Fibroblast of pulmonary artery (primary cell): ENCODE measurements around the gene ADSL.
A peak's percentile ranks its signal among the peaks of the same experiment; 100 is the strongest.

ENCODE experiments used
- DNase-seq: peaks from one replicate; pipeline ENCODE4 v3.0.0-alpha.2; 2010; ENCODE audit warnings: low read depth
- H3K4me3 ChIP-seq: replicated peaks from 2 replicates; pipeline ENCODE4 v1.5.1; 2011; ENCODE audit warnings: low read depth, mild to moderate bottlenecking, control low read depth, low read length, moderate library complexity
- CTCF ChIP-seq: IDR thresholded peaks from 2 replicates; pipeline ENCODE4 v1.5.1; 2011; ENCODE audit warnings: mild to moderate bottlenecking, control low read depth, low read length, inconsistent platforms; ENCODE audit errors: missing control alignments

Gene ADSL

DNA sequence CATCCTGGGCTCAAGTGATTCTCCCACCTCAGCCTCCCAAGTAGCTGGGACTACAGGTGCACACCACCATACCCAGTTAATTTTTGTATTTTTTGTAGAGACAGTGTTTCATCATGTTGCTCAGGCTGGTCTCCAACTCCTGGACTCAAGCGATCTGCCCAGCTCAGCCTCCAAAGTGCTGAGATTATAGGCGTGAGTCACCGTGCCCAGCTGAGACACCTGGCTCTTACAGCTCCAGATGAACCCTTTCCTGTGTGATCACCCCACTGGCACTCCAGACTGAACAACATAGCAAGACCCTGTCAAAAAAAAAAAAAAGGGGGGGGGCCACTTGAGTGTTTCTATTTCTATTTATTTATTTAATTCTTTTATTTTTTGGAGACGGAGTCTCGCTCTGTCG, 1.0 kb upstream of the ADSL start:
- DNase-seq = peak; percentile 14
- TF ChIP-seq CTCF = no peak

DNA sequence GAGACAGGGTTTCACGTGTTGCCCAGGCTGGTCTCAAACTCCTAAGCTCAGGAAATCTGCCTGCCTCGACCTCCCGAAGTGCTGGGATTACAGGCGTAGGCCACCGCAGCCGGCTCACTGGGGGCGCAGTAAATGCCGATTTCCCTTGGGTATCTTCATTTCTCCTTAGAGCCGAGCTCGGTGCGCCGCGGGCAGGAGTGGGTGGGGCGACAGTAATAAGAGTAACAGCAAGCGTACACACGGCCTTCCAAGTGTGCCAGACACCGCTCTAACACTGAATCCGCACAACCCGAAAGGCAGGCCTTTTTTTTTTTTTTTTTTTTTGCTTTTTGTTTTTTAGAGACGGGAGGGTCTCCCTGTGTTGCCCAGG, 500 bp upstream of the ADSL start:
- no peak for TF ChIP-seq CTCF
- peak; percentile 27 for DNase-seq
- H3K4me3 ChIP-seq = peak overlapping the region; percentile 80

More for the DNA sequence above, 1.0 kb upstream of the ADSL start:
- H3K4me3 ChIP-seq = peak overlapping the region; percentile 80

DNA sequence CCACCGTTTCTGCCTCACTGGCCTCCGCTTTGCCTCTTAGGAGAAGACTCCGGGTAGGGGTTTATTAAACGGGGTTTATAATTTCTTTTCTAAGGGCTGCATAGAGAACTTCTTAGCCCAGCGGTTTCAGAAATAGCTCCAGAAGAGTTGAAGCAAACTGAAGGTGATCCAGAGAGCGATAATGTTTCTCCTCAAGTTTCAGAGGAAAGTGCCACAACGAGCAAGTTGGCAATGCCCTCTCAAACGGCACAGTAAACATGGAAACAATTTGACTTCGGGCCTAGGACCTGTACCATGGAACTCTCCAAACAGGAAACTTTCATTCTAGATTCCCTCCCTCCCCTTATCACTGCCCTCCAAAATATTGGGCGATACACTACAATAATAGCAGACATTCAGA, 1.0 kb downstream of the ADSL start:
- no peak for TF ChIP-seq CTCF
- no peak for DNase-seq
- H3K4me3 ChIP-seq = peak overlapping the region; percentile 80

- peak; percentile 75 for DNase-seq
- peak overlapping the region; percentile 80 for H3K4me3 ChIP-seq
- peak; percentile 88 for TF ChIP-seq CTCF
Measured at GRCh38 chr22:40348025-40348658, 1.8 kb downstream of the ADSL start.

DNA sequence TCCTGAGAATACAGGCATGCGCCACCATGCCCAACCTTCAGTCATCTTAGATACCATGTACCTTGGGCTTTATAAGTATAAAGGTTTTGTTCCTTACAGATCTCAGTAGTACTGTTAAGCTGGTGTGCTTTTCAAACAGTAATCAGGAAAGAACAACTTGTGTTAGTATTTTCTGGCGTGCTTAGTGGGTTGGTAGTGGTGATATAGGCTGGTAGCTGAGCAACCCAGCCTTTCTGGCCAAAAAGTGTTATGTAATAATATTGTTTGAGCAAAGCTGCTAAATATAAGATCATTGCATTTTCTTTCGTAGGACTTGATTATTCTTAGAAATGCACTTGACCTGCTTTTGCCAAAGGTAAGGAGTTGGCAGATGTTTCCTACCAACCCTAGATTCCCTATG, 6.5 kb downstream of the ADSL start:
- TF ChIP-seq CTCF = no peak
- no peak overlapping the region for H3K4me3 ChIP-seq
- no peak for DNase-seq

GRCh38 chr22:40361100-40361499, 14.8 kb downstream of the ADSL start:
- TF ChIP-seq CTCF = no peak
- no peak for DNase-seq
- H3K4me3 ChIP-seq = no peak overlapping the region

- no peak for DNase-seq
- no peak overlapping the region for H3K4me3 ChIP-seq
- TF ChIP-seq CTCF = no peak
Measured at GRCh38 chr22:40363059-40363458, 16.8 kb downstream of the ADSL start.
